Measurements from ENCODE around the gene SMG5.

The SMG5 gene

DNA sequence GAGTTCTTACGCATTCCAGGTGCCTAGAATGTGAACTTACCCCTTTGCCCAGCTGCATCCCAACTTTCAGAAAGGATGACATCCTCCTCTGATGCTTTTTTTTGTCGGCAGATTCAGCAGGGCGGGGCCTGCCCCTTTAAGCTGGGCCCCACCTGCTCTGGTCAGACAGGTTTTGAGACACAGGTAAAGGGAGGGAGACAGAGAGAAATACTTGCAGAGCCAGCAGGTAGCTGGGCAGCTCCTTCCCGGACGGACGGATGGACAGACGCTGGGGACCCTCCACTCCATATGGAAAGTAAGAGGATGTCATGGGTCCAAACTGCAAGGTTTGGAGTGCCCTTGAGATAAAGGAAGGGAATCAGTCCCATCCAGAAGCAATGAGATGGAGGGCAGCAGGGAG lies 1.5 kb upstream of the SMG5 start, which contains the start of gene TMEM79:
Gene TMEM79 (plus strand): TSS at position 214 of the 400 bp plus-strand sequence. CDS start 902 bp downstream, outside the sequence.
- H3K36me3 ChIP-seq (replicated peaks; ENCODE audit: insufficient read depth, low read length), result peaks cover 3% of the 10 kb centered on the region; the same call in 1 of the 2 replicates
- H3K4me2 ChIP-seq (ENCODE audit: low read depth, low read length), result peak within 1 kb of the TSS; percentile 84
- H3K79me2 ChIP-seq (ENCODE audit: low read length), result peaks cover 61% of the 10 kb centered on the region
- peak within 1 kb of the TSS; percentile 77 for H2AFZ ChIP-seq (ENCODE audit: low read length)
- H3K4me1 ChIP-seq (ENCODE audit: low read length), result peaks cover 23% of the 10 kb centered on the region; the same call in 1 of the 2 replicates
- no peak for DNase-seq
- H3K27me3 ChIP-seq (replicated peaks; ENCODE audit: insufficient read depth, low read length), result no peaks in the 10 kb centered on the region
- H4K20me1 ChIP-seq (ENCODE audit: insufficient read depth, low read length), result 0 out of 2 replicates have a peak, but pooled peaks cover 3% of the 10 kb centered on the region
- H3K4me3 ChIP-seq (ENCODE audit: low read length), result peak within 1 kb of the TSS; percentile 84
- peak within 1 kb of the TSS; percentile 79 for H3K9ac ChIP-seq (ENCODE audit: low read length)
- no peaks in the 10 kb centered on the region for H3K9me2 ChIP-seq (replicated peaks; ENCODE audit: insufficient read depth, low read length)
- TF ChIP-seq EZH2phosphoT487 (IDR thresholded peaks at IDR 0.05; ENCODE audit: low read length) (no peak), EZH2 (optimal IDR thresholded peaks at IDR 0.05; ENCODE audit: low read depth, low read length) (no peak)
- TF ChIP-seq, protein P1, sequence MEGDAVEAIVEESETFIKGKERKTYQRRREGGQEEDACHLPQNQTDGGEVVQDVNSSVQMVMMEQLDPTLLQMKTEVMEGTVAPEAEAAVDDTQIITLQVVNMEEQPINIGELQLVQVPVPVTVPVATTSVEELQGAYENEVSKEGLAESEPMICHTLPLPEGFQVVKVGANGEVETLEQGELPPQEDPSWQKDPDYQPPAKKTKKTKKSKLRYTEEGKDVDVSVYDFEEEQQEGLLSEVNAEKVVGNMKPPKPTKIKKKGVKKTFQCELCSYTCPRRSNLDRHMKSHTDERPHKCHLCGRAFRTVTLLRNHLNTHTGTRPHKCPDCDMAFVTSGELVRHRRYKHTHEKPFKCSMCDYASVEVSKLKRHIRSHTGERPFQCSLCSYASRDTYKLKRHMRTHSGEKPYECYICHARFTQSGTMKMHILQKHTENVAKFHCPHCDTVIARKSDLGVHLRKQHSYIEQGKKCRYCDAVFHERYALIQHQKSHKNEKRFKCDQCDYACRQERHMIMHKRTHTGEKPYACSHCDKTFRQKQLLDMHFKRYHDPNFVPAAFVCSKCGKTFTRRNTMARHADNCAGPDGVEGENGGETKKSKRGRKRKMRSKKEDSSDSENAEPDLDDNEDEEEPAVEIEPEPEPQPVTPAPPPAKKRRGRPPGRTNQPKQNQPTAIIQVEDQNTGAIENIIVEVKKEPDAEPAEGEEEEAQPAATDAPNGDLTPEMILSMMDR (IDR thresholded peaks at IDR 0.05; ENCODE audit: low read length), result no peak
- H3K9me3 ChIP-seq (replicated peaks; ENCODE audit: insufficient read depth, low read length), result no peaks in the 10 kb centered on the region
- peaks cover 7% of the 10 kb centered on the region for H3F3A ChIP-seq (ENCODE audit: insufficient read depth, low read length)
- H3K27ac ChIP-seq (ENCODE audit: low read length), result peak within 1 kb of the TSS; percentile 68; the same call in 1 of the 2 replicates

DNA sequence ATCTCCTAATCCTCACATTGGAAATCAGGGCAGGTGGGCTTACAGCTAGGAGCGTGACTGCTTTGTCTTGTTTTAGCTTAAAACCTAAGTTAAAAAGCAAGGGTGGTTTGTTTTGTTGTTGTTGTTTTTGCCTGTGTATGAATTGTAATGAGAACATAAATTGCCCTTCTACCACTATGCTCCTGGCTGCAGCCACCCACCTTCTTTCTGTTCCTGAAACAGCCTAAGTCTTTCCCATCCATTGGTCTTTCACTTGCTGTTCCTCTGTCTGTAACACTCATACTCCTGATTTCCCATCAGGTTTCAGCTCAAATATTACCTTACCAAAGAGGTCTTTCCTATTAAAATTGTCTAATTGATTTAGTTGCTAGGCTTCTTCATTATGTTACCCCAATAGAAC lies 896 bp upstream of the SMG5 start:
- Histone ChIP-seq H3K4me2 (ENCODE audit: low read depth, low read length) (peak overlapping the region; percentile 84), H3K4me3 (ENCODE audit: low read length) (peak overlapping the region; percentile 84), H3K36me3 (replicated peaks; ENCODE audit: insufficient read depth, low read length) (peaks cover 6% of the 10 kb centered on the region), H2AFZ (ENCODE audit: low read length) (peak overlapping the region; percentile 77), H3K9ac (ENCODE audit: low read length) (peak overlapping the region; percentile 79), H3K9me3 (replicated peaks; ENCODE audit: insufficient read depth, low read length) (no peaks in the 10 kb centered on the region), H3K79me2 (ENCODE audit: low read length) (peaks cover 67% of the 10 kb centered on the region), H3K27me3 (replicated peaks; ENCODE audit: insufficient read depth, low read length) (no peaks in the 10 kb centered on the region), H3K9me2 (replicated peaks; ENCODE audit: insufficient read depth, low read length) (no peaks in the 10 kb centered on the region), H3K4me1 (ENCODE audit: low read length) (peaks cover 23% of the 10 kb centered on the region; the same call in 1 of the 2 replicates), H3F3A (ENCODE audit: insufficient read depth, low read length) (peaks cover 7% of the 10 kb centered on the region), H4K20me1 (ENCODE audit: insufficient read depth, low read length) (0 out of 2 replicates have a peak, but pooled peaks cover 3% of the 10 kb centered on the region), H3K27ac (ENCODE audit: low read length) (peak overlapping the region; percentile 68; the same call in 1 of the 2 replicates)
- no peak for DNase-seq
- TF ChIP-seq, protein P1 (IDR thresholded peaks at IDR 0.05; ENCODE audit: low read length), result no peak
- TF ChIP-seq EZH2phosphoT487 (IDR thresholded peaks at IDR 0.05; ENCODE audit: low read length) (no peak), EZH2 (optimal IDR thresholded peaks at IDR 0.05; ENCODE audit: low read depth, low read length) (no peak)

DNA sequence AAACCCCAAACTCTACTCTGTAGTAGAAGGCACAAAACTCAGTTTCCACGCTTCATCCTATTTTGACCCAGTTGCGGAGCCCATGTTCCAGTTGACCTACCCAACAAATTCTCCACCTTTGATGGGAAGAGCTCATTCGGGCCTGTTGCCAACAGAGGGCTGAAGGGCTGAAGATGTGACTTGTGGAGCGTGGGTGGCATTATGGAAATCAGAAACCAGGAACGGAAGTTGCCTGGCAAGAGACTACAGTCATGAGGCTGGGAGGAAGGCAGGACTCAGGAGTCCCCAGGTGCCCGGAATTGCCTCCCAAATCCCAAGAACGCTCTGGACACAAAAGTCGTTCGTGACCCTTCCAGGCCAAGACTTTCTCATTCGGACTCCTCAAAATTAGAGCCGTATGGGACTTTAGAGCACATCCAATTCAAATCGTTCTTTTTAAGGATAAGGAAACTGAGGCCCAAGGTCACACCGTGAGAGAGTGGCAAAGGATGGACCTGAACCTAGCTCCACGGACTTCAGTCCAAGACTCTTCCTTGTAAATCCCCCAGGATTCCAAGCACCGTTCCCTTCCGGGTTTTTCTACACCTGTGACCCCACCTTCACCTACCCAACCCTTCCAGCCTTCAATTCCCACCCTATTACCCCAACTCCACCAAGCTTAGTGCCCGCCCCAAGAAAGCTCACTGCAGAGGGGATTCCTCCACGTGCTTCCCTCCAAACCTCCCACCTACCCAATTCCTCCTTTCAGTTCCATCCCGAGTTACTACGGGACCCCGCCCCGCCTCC lies 739 bp downstream of the SMG5 start:
- Histone ChIP-seq H3K79me2 (ENCODE audit: low read length) (peaks cover 81% of the 10 kb centered on the region), H3K9ac (ENCODE audit: low read length) (peak overlapping the region; percentile 79), H4K20me1 (ENCODE audit: insufficient read depth, low read length) (0 out of 2 replicates have a peak, but pooled peaks cover 3% of the 10 kb centered on the region), H2AFZ (ENCODE audit: low read length) (peak overlapping the region; percentile 56; the same call in 1 of the 2 replicates), H3F3A (ENCODE audit: insufficient read depth, low read length) (peaks cover 7% of the 10 kb centered on the region), H3K9me3 (replicated peaks; ENCODE audit: insufficient read depth, low read length) (no peaks in the 10 kb centered on the region), H3K4me3 (ENCODE audit: low read length) (peak overlapping the region; percentile 84), H3K27ac (ENCODE audit: low read length) (peak overlapping the region; percentile 68), H3K27me3 (replicated peaks; ENCODE audit: insufficient read depth, low read length) (no peaks in the 10 kb centered on the region), H3K9me2 (replicated peaks; ENCODE audit: insufficient read depth, low read length) (no peaks in the 10 kb centered on the region), H3K36me3 (replicated peaks; ENCODE audit: insufficient read depth, low read length) (peaks cover 17% of the 10 kb centered on the region), H3K4me1 (ENCODE audit: low read length) (peaks cover 23% of the 10 kb centered on the region; the same call in 1 of the 2 replicates), H3K4me2 (ENCODE audit: low read depth, low read length) (peak overlapping the region; percentile 90)
- TF ChIP-seq EZH2phosphoT487 (IDR thresholded peaks at IDR 0.05; ENCODE audit: low read length) (no peak), EZH2 (optimal IDR thresholded peaks at IDR 0.05; ENCODE audit: low read depth, low read length) (no peak)
- TF ChIP-seq, protein P1 (IDR thresholded peaks at IDR 0.05; ENCODE audit: low read length), result no peak
- peak; percentile 47 for DNase-seq

Measured in MM.1S (cell line).